IPS DF 19.7 (cell line): ENCODE results near the gene CAMK2N1.
"Not testable (repeated sequence)": the region's sequence is repeated elsewhere in the genome, so short reads cannot be mapped to it uniquely, and the experiment has no call there.

Source experiments
- DNase-seq: peaks from one replicate; pipeline ENCODE4 v3.0.0-alpha.2; 2013; ENCODE audit warnings: low read depth, low spot score

Gene CAMK2N1

DNA sequence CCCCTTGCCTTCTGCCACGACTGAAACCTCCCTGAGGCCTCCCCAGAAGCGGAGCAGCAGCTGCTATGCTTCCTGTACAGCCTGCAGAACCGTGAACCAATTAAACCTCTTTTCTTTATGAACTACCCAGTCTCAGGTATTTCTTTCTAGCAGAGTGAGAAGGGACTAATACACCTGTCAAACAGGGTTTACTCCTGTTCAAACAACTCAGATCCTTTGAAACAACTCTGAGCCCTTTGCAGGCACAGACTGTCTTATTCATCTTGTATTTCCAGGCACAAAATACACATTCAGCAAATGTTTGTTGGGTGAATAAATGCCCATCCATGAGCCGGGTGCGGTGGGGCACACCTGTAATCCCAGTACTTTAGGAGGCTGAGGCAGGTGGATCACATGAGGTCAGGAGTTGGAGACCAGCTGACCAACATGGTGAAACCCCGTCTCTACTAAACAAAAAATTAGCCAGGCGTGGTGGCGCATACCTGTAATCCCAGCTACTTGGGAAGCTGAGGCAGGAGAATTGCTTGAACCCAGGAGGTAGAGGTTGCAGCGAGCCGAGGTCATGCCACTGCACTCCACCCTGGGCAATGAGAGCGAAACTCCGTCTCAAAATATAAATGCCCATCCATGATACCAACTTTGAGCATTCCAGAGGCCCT, 10.8 kb upstream of the CAMK2N1 start:
- not testable (repeated sequence) for DNase-seq

DNA sequence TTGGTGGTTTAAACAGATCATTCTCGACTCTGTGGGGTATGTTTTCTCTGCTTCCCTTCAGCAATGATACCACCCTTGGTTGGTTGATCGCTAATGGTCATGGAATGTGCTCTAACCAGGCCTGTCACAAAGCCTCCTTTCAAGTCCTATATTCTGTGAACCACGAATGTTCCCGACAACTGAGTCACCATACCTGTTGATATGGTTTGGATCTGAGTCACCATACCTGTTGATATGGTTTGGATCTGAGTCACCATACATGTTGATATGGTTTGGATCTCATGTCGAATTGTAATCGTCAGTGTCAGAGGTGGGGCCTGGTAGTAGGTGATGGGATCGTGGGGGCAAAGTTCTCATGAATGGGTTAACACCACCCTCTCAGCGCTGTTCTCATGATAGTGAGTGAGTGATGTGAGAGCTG, 10.2 kb upstream of the CAMK2N1 start:
- DNase-seq = no peak

DNA sequence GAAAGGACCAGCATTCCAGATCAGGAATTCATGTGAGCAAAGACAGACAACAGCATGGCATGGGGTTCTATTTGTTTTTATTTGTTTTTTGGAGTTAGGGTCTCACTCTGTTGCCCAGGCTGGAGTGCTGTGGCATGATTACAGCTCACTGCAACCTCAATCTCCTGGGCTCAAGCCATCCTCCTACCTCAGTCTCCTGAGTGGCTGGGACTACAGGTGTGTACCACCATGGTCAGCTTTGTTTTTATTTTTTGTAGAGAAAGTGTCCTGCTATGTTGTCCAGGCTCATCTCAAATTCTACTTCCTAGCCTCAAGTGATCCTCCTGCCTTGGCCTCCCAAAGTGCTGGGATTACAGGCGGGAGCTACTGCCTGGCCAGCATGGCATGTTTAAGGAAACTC, 9.7 kb upstream of the CAMK2N1 start:
- no peak for DNase-seq

DNA sequence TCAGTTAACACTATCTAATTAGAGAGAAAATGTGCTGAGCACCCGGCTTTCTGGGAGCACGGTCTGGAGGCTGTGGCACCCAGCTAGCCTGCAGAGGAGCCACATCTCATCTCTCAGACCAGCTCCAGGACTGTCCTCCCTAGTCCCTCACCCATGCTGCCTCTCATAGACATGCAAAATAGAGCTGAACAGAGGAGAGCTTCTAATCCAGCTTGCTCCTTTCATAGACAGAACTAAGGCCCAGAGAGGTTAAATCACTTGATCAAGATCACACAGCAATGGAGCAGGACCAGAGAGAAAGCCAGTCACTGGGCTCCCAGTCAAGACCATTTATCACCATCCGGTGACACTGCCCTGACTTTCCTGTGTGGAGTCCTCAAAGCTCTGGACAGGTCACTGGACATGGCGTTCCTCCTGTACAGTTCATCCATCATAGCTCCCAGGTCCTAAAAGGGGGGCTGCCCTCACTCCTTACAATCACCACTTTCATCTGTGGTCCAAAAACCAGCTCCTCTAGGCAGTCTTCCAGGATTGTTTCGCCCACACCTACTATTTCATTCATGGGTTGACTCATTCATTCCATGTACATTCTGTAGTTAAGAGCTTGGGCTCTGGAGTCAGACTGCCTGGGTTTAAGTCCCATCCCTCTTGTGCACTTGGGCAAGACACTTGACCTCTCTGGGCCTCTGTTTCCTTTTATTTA, 8.8 kb upstream of the CAMK2N1 start:
- no peak for DNase-seq

DNA sequence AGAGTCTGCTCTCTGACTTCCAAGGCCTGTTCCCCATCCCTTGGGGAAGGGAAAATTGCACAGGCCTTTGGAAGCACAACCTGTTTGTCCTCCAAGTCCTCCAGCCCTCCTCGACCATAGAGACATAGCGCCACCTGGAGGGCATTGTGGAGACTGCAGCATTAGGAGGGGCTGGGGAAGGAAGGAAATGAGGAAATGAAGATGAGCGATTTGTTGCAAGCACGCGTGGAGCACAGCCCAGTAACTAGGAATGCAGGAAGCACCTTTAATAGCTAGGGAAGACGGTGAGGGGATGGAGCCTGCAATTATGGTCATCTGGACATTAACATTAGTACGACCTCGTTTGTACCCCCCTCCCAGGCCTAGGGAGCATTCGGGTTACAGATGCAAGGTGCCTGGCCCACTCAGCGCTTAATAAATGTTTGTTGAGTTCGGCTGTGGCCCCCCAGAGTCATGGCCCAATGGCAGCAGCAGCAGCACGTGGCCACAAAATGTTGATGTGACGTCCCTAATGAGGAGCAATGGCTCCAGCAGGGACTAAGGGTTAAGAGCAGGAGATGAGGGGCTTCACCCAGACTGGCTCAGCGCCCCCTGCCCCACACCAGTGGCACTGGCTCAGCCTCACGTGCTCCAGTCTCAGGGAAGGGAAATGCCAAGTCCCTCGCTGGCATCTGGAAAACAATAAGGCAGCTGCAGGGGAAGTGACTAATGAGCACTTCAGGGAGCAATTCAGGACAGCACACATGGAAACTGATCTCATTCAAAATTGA, 8.0 kb upstream of the CAMK2N1 start:
- DNase-seq = peak; percentile 84

DNA sequence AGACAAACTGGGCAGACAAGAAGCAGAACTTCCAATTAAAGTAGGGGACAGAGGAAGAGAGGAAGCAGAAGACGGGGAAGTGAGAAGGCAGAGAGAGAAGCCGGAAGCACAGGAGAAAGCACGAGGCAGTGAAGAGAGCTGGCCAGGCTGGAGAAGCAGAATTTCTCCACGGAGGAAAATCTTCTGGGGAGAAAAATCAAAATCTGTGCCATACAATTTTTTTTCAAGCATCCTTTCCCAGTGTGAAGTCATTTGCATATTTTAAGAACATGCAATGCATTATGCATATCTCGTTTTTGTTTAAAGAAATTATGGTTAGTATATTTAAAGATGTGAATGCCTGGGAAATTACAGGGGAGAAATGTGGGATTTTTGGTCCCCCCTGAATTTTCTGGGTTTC, 7.3 kb upstream of the CAMK2N1 start:
- no peak for DNase-seq

DNA sequence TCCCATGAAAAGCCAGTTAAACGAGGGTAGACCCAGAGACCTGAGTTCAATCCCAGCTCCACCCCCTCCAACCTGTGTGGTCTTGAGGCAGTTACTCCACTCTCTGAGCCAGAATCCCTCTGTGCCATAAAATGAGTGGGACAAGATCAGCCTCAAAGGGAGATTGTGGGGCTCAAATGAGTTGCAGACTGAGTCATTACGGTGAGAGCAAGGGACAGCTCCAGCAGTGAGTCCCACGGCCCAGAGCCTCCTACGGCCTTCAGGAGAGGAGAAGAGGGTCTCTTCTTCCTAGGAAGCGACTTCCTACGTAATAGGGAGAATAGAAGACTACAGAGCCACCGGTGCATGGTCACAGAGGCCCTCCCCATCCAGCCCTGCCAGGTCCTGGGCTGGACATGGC, 6.7 kb upstream of the CAMK2N1 start:
- no peak for DNase-seq

DNA sequence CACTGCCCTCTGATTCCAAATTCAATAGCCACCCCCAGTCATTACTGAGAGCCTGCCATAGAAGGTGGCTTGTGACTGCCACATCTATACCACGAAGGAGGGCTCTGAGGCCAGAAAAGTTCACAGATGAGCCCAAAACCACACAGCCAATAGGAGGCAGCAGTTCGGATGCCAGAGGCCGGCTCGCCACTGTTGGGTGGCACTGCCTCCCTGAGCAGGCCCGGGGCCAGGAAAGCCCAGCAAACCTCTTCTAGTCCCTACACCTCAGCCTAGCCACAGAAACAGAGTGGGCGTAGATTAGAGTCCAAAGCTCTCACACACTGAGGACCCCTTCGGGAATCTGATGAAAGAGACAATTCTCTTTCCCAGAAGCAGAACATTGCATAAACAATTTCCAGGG, 5.9 kb upstream of the CAMK2N1 start:
- DNase-seq = no peak

DNA sequence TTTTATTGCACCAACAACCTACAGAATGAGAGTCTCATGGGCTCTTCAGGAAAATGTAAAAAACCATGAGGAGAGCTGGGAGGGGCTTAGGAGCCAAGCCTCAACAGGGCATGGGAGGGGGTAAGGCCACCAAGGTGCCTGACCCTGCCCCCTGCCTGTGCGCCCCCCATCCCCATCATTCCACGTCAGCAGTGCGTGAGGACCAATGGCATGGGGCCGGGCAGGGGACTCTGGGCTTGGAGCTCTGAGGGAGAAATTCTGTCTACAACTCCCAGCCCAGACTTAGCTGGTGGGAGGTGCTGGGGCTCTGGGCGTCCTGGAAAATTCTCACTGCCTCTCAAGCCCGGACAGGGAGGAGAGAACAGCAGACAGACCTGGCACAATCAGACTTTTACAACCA, 5.2 kb upstream of the CAMK2N1 start:
- DNase-seq = no peak

DNA sequence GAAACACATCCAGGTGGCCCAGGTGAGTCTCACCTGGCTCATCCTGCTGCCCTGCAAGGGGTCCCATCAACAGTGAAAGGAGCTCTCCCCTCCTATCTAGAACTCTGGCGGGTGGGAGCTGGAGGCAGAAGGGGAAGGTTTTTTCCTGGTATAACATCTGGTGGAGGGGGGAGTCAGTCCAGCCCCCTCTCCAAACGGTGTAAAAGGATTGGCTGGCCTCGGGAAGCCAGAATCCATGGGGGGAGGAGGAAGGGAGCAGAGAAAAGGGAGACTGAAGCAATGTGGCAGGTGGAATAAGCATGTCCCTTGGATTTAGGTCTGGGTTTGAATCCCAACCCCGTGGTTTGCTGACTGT, 1.2 kb upstream of the CAMK2N1 start:
- DNase-seq = no peak

DNA sequence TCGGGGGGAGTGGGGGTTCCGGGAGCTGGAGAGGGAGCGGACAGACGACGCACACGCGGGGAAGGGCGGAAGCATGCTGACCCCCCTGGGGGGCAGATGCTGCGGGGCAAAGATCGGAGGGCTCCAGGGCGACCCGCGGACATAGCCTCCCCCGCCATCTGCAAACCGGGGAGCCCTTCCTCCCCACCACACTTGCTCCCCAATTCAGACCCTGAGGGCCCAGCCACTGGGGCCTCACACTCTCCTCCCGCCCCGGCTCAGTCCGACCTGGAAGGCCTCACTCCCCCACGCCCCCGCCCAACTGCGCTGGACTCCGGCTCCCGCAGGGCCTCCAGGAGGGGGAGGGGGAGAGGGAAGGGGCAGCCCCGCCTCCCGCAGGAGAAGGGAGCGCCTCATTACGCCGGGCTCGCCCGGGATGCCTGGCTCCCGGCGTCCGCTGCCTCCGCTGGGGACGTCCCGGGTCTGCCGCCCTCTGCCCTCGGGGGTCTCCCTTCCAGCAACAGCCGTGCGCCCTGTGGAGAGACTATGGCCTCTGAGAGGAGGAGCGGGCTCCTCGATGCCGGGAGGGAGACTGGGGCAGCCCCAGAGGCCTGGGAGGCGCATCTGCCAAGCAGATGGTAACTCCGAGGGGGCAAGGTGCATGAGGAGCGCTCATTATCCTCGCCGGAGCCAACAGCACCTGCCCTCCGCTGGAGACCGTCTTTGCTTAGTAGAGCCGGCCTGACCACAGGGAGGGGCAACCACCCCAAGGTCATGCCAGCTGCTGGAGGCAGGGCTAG, 636 bp upstream of the CAMK2N1 start:
- DNase-seq = no peak

DNA sequence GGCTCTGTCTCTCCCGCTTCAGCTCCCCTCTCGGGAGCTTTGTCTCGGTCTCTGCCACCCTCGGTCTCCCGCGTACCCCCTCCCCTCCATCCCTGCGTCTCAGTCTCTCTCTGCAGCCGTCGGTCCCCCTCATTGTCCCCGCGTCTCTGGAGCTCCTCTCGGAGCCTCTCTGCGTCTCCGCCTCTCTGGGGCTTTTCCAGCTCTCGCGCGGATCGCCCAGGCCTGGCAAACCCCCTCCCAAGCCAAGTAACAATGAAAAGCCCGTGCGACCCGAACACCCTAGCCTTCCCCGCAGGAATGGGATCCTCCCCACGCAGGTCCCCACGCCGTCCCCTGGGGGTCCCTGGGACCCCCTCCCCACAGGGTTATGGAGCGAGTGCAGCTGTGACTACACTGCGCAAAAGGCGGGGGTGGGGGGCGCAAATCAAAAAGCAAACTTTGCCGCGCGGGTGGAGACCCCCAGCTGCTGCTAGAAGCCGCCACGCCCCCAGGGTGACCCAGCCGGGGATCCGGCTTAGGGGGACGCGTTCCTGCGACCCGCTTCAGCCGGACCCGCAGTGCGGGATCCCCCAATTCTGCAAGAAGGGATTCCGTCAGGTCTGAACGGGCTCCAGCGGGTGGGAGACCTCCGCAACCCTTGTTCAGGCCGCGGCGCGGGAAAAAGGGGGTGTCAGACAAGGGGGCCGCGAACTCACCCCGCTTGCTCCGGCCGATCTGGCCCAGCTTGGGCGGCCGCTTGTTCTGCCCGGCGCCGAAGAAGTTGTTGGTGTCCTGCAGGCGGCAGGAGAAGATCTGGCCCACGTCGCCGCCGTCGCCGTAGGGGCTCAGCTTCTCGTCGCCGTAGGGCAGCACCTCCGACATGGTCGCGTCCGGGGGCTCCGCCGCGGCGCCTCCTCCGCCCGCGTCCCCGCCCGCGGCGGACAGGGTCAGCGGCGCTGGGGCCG, 1.2 kb downstream of the CAMK2N1 start:
- DNase-seq = no peak

DNA sequence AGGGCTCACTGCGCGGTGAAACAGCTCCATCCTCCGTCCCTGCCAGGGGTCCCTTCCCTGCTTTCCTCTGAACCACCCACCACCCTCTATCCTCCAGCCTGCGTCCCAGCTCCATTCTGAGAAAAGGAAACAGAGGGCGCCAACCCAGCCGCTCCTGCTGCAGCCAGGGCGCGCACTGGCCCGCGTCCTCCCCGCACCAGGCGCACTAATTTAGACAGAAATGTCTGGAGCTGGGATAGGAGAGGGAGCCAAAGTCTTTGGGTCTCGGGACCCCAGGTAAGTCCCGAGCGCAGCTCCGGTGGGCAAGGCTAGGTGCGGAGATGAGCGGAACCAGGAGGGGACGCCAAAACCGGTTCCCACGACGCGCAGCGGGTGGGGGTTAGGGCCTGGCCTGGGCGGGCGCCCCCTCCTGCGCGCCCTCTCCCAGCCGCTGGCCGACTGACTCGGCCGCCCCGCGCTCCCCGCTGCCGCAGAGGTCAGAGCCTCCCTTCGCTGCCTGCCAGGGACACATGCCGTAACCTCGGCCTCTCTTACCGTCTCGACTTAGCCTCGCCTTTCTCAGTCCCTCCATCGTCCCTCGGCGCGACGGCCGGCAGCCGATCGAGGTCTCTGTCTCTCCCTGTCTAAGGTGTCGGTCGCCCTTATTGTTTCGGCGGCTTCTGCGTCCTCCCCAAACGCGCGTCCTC, 2.0 kb downstream of the CAMK2N1 start:
- DNase-seq = no peak

DNA sequence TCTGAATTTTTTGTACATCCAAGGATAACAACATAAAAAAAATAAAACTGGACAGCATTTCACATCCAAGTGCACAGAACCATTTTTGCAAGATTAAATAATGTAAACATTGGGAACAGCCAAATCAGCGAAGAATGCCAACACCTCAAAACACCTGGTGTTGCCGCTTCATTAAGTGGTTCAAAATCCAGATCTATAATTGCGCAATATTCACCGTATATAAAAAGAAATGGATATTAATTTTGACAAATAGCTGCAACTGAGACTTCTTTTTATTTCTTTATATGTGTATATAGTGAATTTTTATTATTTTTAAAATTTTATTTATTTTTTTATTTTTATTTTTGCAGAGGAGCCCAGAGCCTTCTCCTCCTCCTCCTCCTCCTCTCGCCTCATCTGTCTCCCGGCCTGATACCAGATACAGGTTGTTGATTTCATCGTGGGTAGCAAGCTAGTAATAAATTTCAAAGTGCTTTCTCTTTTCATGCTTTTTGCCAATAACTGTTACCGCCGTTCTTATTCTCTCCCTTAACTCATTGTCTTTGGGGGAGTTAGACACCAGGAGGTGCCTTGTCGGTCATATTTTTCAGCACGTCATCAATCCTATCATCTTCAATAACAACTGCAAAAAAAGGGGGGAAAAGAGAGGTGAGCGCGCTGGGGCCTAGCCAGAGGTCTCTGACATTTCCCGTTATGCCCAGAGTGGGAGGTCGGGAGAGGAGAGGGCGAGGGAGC, 2.7 kb downstream of the CAMK2N1 start:
- DNase-seq = no peak

DNA sequence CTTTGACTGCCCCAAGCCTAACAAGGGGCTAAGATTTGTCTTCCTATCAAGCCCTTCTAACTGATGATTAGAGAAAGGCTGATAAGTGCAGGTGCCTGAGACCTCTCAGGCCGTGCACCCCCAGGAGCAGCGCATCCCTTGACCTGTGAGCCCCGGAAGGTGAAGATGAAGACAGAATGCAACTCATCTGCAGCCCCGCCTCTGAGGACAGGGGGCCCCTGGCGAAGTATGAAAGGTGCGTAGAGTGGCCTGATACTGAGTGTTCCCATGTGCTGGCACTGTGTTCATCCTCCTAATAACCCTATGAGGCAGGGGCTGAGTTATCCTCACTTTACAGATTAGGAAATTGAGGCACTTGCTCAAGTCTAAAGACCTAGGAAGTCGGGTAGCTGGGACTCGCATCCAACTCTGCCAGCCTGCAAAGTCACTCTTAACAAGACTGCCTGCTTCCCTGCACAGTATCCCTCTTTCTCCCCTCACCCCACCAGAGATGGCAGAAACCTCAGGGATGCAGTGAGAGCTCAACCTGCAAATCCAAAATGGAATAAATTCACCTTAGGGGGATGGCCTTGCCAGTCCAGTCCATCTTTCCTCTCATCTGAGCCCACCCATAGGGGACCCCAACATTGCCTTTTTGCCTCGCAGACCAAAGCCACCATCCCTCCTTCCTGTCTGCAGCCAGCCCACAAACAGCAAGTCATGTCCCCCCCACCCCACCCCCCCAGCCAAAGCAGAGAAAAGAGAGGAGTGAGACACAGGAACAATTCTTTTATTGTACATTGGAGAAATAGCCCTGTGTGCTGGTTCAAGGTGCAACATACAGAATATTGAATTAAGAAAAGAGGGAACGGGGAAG, 4.1 kb downstream of the CAMK2N1 start:
- DNase-seq = no peak

DNA sequence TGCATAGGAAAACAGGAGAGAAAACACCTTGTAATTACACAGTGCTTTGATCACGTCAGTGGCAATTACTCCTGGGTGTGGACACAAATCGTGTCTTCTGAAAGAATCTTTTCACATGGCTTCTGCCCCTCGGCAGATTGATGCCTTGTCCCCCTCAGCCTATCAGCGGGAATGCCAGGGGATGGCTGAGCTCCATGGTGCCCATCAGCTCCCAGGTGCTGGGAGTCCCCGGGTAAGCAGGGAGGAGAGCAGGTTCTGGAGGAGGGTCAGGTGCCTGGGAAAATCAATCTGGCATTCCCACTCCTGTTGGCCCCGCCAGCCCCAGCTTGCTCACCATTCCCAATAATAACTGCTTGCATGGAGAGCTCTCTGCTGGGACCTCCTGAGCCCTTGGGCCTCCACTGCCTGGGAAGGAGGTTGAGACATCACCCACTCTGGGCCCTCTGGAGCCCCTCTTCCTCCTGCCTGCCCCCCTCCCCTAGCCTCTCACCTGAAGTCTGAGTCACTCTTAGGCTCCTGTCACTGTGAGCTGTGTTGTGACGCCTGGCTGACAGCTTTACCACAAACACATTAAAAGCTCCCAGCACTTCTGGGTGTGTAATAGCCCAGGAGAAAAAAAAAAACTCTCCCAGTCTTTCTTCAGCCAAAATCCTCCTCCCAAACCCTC, 4.9 kb downstream of the CAMK2N1 start:
- no peak for DNase-seq

DNA sequence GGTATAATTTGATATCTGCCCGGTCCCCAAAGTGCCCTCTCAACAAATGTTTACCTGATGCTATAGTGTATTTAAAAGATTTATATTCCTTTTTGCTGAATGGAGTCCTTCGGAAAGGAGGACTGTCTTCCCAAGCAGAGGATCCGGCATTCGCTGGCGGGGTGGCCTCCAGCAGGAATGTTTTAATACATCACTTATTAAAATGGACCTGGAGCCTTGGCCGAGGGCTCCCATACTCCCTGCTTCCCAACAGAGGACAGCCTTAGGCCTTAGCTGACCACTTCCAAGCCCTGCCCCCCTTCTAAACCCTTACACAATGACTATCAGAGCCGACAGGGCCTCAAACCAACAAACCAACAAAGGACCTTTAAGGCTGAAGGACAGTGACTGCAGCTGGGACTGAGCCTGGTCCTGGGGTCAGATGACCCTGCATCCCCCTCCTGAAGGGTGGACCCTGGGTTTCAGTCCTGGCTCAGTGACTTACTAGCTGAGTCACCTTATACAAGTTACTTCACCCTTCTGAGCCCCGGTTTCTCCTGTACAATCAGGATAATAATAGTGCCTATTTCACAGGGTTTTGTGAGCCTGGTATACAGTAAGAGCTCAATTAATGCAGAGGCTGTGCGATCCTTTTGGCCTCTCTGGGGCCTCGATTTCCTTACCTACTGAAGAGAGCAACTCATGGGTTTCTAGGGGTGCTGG, 5.6 kb downstream of the CAMK2N1 start:
- DNase-seq = no peak

DNA sequence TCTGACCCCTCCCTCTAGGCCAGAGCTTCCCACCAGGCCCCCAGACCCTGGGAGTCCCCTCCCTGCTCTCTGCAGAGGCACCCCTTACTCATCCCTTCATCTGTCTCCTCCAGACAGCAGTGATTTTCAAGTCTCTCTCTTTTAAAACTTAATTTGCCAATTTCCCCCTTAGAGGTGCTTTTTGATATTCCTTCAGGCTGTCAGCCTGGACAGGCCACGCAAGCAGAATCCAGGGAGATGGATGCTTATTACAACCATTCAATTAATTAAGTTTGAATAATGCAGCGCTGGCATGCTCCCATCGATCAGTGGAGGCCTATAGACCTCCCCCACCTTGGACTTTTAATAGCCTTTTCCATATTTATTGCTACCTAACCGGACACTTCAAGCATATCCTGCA, 6.2 kb downstream of the CAMK2N1 start:
- DNase-seq = no peak
